GM20000 (cell line): ENCODE measurements around the gene CCDC80.

Experiments used
- DNase-seq: peaks from one replicate; pipeline ENCODE4 v3.0.0; 2012; ENCODE audit warnings: low spot score
- TF ChIP-seq, protein P1 (sequence below): IDR thresholded peaks from 2 replicates; pipeline ENCODE4 v1.5.1; 2012; ENCODE audit warnings: mild to moderate bottlenecking, control low read depth; ENCODE audit errors: extremely low read depth, missing control alignments

CCDC80 gene

DNA sequence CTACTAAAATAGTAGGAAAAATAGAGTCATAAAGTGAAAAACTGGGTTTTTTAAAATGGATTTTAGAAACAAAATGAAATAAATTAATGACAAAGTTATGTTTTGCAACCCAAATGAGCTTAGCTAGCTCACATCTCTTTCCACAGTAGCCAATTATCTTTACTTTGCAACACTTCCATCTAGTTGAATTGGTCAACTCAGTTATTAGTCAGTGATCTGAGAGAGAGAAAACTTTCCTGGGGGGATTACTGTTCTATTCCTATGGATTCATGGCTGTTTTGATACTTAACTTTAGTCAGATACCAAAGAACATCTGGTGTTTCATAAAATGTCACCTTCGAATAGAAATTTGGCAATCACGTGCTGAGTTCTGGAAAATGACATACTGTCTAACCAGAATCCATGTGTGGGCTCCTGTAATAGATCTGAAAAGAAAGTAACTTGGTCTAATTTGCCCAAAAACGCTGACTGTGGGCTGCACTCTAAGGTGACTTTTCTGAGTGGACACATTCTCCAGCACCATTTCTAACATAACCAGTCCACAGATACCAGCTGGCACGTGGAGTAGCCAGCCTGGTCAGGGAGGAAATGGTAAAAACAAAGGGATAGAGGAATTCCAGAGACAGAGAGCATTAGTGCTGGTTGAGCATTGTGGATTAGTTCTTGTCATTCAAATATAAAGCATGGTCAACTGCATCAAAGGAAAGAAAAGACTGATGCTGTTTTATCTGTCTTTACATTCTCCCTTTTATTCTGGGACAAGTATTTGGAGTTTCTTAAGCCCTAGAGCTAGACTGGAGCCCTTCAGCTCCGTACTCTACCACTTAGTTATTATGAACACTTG is 45.2 kb upstream of the CCDC80 start:
- TF ChIP-seq, protein P1, sequence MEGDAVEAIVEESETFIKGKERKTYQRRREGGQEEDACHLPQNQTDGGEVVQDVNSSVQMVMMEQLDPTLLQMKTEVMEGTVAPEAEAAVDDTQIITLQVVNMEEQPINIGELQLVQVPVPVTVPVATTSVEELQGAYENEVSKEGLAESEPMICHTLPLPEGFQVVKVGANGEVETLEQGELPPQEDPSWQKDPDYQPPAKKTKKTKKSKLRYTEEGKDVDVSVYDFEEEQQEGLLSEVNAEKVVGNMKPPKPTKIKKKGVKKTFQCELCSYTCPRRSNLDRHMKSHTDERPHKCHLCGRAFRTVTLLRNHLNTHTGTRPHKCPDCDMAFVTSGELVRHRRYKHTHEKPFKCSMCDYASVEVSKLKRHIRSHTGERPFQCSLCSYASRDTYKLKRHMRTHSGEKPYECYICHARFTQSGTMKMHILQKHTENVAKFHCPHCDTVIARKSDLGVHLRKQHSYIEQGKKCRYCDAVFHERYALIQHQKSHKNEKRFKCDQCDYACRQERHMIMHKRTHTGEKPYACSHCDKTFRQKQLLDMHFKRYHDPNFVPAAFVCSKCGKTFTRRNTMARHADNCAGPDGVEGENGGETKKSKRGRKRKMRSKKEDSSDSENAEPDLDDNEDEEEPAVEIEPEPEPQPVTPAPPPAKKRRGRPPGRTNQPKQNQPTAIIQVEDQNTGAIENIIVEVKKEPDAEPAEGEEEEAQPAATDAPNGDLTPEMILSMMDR = no peak
- DNase-seq = no peak

DNA sequence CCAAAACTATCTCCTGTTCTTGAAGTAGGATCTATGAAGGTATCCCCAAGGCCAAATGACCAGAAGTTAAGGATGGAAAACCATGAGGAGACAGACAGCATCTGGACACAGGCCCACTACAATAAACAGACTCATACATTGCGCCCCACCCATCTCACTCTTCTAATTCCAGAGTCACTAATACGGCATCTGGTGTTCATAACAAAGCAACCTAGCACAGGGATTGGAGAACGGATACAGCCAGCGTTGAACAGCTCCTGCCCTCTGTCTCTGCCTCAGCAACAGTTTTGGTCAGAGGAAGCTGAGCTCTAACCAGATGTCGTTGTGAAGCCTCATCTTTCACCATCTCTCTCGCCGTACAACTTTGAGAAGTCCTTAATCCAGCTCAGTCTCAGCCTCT is 44.5 kb upstream of the CCDC80 start:
- TF ChIP-seq, protein P1 = no peak
- DNase-seq = no peak

DNA sequence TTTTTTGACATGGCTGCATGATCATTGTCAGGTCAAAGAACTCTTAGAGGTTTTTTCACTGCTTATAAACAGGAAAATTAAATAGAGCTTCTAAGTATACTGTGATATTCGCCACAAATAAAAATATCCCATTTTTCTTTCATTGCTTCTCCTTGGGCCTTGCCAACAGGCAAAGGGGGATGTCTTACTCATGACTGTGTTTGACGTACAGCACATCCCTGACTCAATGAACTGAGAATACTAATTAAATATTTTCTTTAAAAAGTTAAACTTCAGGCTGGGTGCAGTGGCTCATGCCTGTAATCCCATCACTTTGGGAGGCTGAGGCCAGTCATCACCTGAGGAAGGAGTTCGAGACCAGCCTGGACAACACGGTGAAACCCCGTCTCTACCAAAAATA is 41.4 kb upstream of the CCDC80 start:
- TF ChIP-seq, protein P1 = no peak
- no peak for DNase-seq

DNA sequence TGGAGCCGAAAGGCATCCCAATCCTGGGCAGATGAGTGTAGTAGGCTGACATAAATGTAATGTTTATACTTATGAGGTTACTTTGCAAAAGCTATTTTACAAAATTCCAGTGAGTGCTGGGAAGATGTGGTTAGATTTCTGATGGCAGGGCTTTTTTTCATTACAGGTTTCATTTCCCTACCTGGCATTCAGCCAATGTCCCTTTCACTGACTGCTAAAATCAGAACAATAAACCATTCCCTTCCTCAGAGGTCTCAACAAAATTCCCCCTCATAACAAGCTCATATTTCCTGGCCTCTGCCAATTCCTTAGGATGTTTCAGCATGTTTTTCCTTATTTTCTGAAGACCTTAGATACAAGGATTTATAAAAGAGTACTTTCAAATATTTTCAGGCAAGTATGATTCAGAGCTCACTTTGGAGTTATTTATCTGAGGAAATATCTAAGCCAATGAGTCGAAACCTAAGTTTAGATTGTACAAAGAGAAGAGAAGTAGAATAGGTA is 40.9 kb upstream of the CCDC80 start:
- DNase-seq = no peak
- TF ChIP-seq, protein P1 = no peak

DNA sequence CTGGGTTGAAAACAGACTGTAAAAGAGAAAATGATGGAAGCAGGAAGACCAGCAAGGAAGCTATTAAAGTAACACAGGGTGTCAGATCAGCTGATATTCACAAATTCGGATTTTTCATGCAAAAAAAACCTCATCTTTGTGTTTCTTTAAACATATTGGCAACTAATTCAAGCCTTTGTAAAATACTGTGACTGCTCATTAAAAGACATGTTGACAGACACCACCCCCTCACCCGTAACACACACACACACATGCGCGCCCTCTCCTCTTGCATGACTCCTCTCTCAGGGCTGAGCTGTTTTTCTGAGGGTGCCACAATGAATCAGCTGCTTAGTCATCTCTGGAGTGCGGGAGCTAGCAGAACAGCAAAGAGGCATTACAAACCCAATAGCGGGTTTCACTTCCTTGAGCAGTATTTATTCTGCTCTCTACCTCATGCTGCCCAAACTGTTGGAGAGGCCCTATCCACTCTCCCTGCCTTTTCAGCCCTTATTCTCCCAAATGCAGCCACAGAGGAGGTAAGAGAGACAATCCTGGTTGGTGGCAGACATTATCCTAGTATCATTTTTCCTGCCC is 35.8 kb upstream of the CCDC80 start:
- TF ChIP-seq, protein P1 = no peak
- DNase-seq = peak; percentile 80

DNA sequence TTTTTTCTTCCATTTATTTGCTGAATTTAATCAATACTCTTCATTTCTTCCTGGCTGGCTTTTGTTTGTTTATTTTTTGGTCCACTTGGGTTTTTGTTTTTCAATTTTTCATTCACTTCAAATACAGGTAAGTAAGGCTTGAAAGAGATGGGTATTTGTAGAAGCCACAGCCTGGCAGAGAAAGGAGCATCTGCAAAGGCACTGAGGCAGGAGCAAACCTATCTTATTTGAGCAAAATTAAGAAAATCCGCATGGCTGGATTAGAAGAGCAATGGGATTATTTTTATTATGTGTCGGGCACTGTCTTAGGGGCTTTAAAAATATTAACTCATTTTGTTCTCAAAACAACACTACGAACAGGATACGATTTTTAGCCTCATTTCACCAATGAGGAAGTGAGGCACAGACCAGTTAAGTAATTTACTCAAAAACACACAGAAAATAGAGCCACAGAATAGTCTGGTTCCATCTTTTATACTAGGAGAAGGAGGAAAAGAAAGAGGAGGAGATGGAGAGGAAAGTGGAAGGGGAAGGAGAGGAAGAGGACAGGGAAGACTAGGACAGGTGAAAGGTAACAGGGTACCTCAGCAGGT is 35.1 kb upstream of the CCDC80 start:
- no peak for DNase-seq
- TF ChIP-seq, protein P1 = no peak

DNA sequence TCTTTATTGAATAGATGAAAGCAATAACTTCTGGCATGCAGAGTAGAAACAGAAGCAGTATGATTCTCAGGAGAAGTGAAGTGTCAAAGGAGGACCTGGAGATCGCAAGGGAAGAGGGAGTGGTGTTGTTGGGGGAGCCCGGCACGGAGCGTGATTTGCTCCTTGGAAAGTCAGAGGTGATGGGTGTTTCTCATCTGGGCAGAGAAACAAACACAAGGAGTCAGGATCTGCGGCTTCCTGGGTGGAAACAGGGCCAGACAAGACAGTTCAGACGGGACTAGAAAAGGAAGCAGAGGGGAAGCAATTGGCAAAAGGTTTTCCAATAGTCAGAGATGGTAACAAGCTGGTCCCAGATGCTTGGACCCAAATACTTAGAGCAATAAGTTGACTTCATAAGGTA is 34.4 kb upstream of the CCDC80 start:
- no peak for DNase-seq
- TF ChIP-seq, protein P1 = no peak
